OCI-LY7 (cell line): ENCODE results near the gene TMIGD3.

Experiments used
- CTCF ChIP-seq: fragments of 200-600 bp; sonication (generic); conservative IDR thresholded peaks from 2 replicates; pipeline ENCODE4 v1.5.1; 2014; ENCODE audit warnings: mild to moderate bottlenecking, antibody characterized with exemption, low read length, moderate library complexity, mixed read lengths
- EZH2phosphoT487 ChIP-seq: fragments of 200-600 bp; sonication (generic); IDR thresholded peaks from 2 replicates; pipeline ENCODE4 v1.6.1; 2018; ENCODE audit warnings: low read depth, borderline replicate concordance, mild to moderate bottlenecking, mixed run types, antibody characterized with exemption, low read length, moderate library complexity, mixed read lengths

DNA sequence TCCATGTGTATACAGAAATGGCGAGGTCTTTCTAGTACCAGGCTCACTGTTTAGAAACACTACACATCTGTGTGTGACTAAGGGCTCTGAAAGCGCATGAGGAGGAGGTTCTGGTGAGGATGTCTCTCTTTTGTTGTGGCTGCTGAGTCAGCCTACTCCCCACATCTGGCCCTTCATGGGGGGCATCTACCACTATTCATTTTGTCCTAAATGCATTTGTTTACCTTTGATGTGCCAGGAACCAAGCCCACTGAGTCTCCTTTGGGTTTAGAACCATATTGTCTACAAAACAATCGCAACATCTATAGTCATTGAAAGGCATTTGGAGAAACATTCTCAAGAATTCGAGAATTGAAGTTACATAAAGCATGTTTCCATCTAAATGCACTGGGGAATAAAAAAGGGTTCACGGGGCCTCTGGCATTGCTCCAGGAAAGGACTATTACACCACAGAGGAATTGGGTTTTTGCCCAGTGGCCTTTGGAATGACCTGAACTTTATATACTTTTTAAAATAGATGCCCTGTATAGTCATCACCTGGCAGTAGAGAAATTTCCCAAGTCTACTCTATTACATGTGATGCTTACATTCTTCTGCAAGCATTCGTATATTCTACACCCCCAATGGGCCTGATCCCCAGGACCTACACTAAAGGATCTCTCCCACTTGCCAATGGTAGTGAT, 35.1 kb upstream of the TMIGD3 start:
- TF ChIP-seq CTCF (no peak), EZH2phosphoT487 (no peak)
